ENCODE measurements around the gene ZNF670. TPM values are rescaled to one million over a fixed set of nuclear protein-coding genes. Genes with fewer than 3 reads are reported as not detected.

Gene ZNF670
- total and polyA plus RNA-seq, 9 of the 15 experiments (the other 6 are each of a cell fraction or from before 2014, with no cell fraction given): 7.1 to 23.4 (median 11.8) TPM

GRCh38 chr1:247112479-247112781, 33.8 kb upstream of the ZNF670 start:
- H2AFZ ChIP-seq (ENCODE audit: low read depth, low read length): peak overlapping the region; percentile 100
- ATAC-seq (no peak), DNase-seq (ENCODE audit: extremely low read depth in 1 of 4, low spot score in 3 of 4) (no peak), FAIRE-seq (no peak)
- ChIA-PET POLR2A (interaction anchor here (0.9 kb wide), 1 partner anchor 219 kb away, joined by 3 read pairs; no protein-coding TSS in a partner anchor), CTCF (ENCODE audit: low intra/inter-chr PET ratio) (no interaction called here)
- H3K27me3 ChIP-seq (ENCODE audit: control insufficient read depth in 2 of 2, insufficient read depth in 2 of 2, low read length in 2 of 2): no peaks in the 10 kb centered on the region
- H3K79me2 ChIP-seq (ENCODE audit: control insufficient read depth, insufficient read depth, low read length): no peaks in the 10 kb centered on the region; the same call in 2 of the 3 replicates
- no peaks in the 10 kb centered on the region for H3K9me1 ChIP-seq (ENCODE audit: control insufficient read depth, insufficient read depth, low read length)
- H3K9me3 ChIP-seq (replicated peaks; ENCODE audit: control insufficient read depth, insufficient read depth, low read depth, low read length): peaks cover 5% of the 10 kb centered on the region
- H4K20me1 ChIP-seq (replicated peaks; ENCODE audit: control insufficient read depth, insufficient read depth, low read length): no peaks in the 10 kb centered on the region
- H3K36me3 ChIP-seq (ENCODE audit: control insufficient read depth, insufficient read depth, low read length): no peaks in the 10 kb centered on the region
- no peak overlapping the region for H3K27ac ChIP-seq (ENCODE audit: extremely low read depth, low read depth, low read length)
- in situ Hi-C loops (cut with MboI): no loop called here
- H3K4me3 ChIP-seq: no peak overlapping the region
- TF ChIP-seq FOXM1 (IDR thresholded peaks at IDR 0.05; ENCODE audit: low read depth): no peak
- TF ChIP-seq FOXM1 (CRISPR knock-in tag; IDR thresholded peaks at IDR 0.05; ENCODE audit: low read depth): no peak
- no peak for TF ChIP-seq YBX1 (IDR thresholded peaks at IDR 0.05)
- peak; percentile 43; the same call in 1 of the 2 replicates for TF ChIP-seq STAG1 (CRISPR knock-in tag; IDR thresholded peaks at IDR 0.05; ENCODE audit: borderline replicate concordance)
- peak; percentile 78 for TF ChIP-seq NFIC (IDR thresholded peaks at IDR 0.05)
- TF ChIP-seq ZFPM2 (CRISPR knock-in tag; IDR thresholded peaks at IDR 0.05): no peak
- TF ChIP-seq BCL6 (CRISPR knock-in tag; IDR thresholded peaks at IDR 0.05): no peak
- H3K9ac ChIP-seq (ENCODE audit: insufficient read depth in 1 of 2, low read depth in 2 of 2, low read length in 2 of 2): peak overlapping the region; percentile 72 to 94; a peak in 3 of 4 replicates
- H3K4me2 ChIP-seq (ENCODE audit: insufficient read depth, low read length): peak overlapping the region; percentile 84
- H3K4me1 ChIP-seq (replicated peaks in 1 of 2; ENCODE audit: control insufficient read depth in 2 of 2, insufficient read depth in 2 of 2, low read length in 2 of 2): peaks cover 4 to 34% of the 10 kb centered on the region in 2 experiments
- no TSS peak for BruUV-seq (replicated peaks)
- intact Hi-C loops (cut with micrococcal nuclease): loop anchor here (5.0 kb wide), 1 partner anchor 100 kb away; no protein-coding TSS in a partner anchor
- WGBS (ENCODE audit: insufficient coverage, low coverage, missing lambda C conversion rate): 55% methylated on average over 9 of the region's 9 CpGs

Data from K562 (cell line).